ENCODE results near the gene WRNIP1. TPM values are rescaled to one million over a fixed set of nuclear protein-coding genes. Genes with fewer than 3 reads are reported as not detected.
A peak's percentile ranks its signal among the peaks of the same experiment; 100 is the strongest.

The WRNIP1 gene
- total RNA-seq, 1 experiment from 2014 or later = 38.1 TPM

GRCh38 chr6:2782825-2783187 is 17.6 kb downstream of the WRNIP1 start:
- Mint-ChIP-seq H3K27me3 (ENCODE audit: low read depth) (no peaks in the 10 kb centered on the region; the same call in 1 of the 2 replicates), H3K36me3 (ENCODE audit: insufficient read depth in 1 of 3, low read depth in 3 of 3) (peaks cover 25 to 53% (median 51%) of the 10 kb centered on the region in 3 experiments), H3K4me3 (no peak overlapping the region), H3K27ac (peak overlapping the region in 2 of 3 experiments; percentile 10 to 88; a peak in 2 of 7 replicates), H3K9me3 (no peaks in the 10 kb centered on the region), H3K4me1 (peaks cover 5 to 7% of the 10 kb centered on the region in 2 experiments)
- no peak overlapping the region for H3K4ac ChIP-seq (ENCODE audit: low read depth, low read length)
- TF ChIP-seq CTCF (conservative IDR thresholded peaks at IDR 0.05) = no peak
- no peaks in the 10 kb centered on the region for H3K79me1 ChIP-seq (ENCODE audit: insufficient read depth, low read depth, low read length, poor library complexity, severe bottlenecking)
- H2AFZ ChIP-seq (ENCODE audit: low read length) = no peak overlapping the region
- no peaks in the 10 kb centered on the region for H3K9me3 ChIP-seq (ENCODE audit: control insufficient read depth, low read depth, low read length)
- no peak overlapping the region for H4K5ac ChIP-seq (ENCODE audit: insufficient read length, low read depth, low read length)
- H2BK12ac ChIP-seq (ENCODE audit: insufficient read length, low read depth, low read length) = no peak overlapping the region
- H3K27ac ChIP-seq (ENCODE audit: insufficient read length, low read depth, low read length) = no peak overlapping the region
- H4K91ac ChIP-seq (ENCODE audit: insufficient read length, low read depth, low read length) = no peak overlapping the region
- H4K8ac ChIP-seq (replicated peaks; ENCODE audit: insufficient read length, low read depth, low read length) = no peak overlapping the region
- no peaks in the 10 kb centered on the region; the same call in 1 of the 2 replicates for H3K79me2 ChIP-seq (ENCODE audit: insufficient read depth, low read length)
- H2BK5ac ChIP-seq (ENCODE audit: insufficient read length, low read length) = no peak overlapping the region
- no peaks in the 10 kb centered on the region for H3K23me2 ChIP-seq (ENCODE audit: insufficient read length, low read depth, low read length, poor library complexity, severe bottlenecking)
- H2BK15ac ChIP-seq (ENCODE audit: low read depth, low read length) = no peak overlapping the region
- no CpG with 5 or more reads among the region's 10 CpGs for WGBS (ENCODE audit: extremely low coverage, insufficient read length, low lambda C conversion rate)
- H3T11ph ChIP-seq (ENCODE audit: low read length) = no peak overlapping the region
- H3K27me3 ChIP-seq (ENCODE audit: insufficient read depth, low read length) = no peaks in the 10 kb centered on the region
- no peak overlapping the region for H3K4me2 ChIP-seq (ENCODE audit: insufficient read depth, insufficient read length, low read length)
- H4K20me1 ChIP-seq (ENCODE audit: control insufficient read depth, insufficient read depth, insufficient read length) = no peaks in the 10 kb centered on the region
- no peak overlapping the region for H3K14ac ChIP-seq (ENCODE audit: insufficient read depth, low read length)
- H3K9ac ChIP-seq (ENCODE audit: extremely low read depth, insufficient read length, low read length) = no peak overlapping the region
- H3K56ac ChIP-seq (ENCODE audit: insufficient read length, low read depth, low read length) = no peak overlapping the region
- no peak overlapping the region for H3K23ac ChIP-seq (ENCODE audit: insufficient read length, low read depth, low read length)
- no peak for DNase-seq
- no peak overlapping the region for H2BK120ac ChIP-seq (ENCODE audit: low read depth, low read length, poor library complexity, severe bottlenecking)
- H3K18ac ChIP-seq (ENCODE audit: insufficient read length, low read depth, low read length) = no peak overlapping the region
- H2AK5ac ChIP-seq (ENCODE audit: insufficient read length, low read length) = no peak overlapping the region
- no peak overlapping the region for H2BK20ac ChIP-seq (ENCODE audit: low read depth, low read length, poor library complexity, severe bottlenecking)
- no peaks in the 10 kb centered on the region for H3K4me1 ChIP-seq (ENCODE audit: insufficient read depth, low read length)
